Astrocyte (in vitro differentiated cells and primary cell): ENCODE measurements around the gene TMEM238L.

Experiments
- EZH2 ChIP-seq: IDR thresholded peaks from 2 replicates; pipeline ENCODE4 v1.6.1; 2012; ENCODE audit warnings: mild to moderate bottlenecking, low read length, inconsistent platforms; ENCODE audit not compliant: insufficient read depth
- TF ChIP-seq, protein P1 (sequence below): IDR thresholded peaks from 2 replicates; pipeline ENCODE4 v1.5.1; 2011; ENCODE audit warnings: low read depth, mild to moderate bottlenecking, inconsistent platforms, low read length, moderate library complexity; ENCODE audit not compliant: insufficient read depth

DNA sequence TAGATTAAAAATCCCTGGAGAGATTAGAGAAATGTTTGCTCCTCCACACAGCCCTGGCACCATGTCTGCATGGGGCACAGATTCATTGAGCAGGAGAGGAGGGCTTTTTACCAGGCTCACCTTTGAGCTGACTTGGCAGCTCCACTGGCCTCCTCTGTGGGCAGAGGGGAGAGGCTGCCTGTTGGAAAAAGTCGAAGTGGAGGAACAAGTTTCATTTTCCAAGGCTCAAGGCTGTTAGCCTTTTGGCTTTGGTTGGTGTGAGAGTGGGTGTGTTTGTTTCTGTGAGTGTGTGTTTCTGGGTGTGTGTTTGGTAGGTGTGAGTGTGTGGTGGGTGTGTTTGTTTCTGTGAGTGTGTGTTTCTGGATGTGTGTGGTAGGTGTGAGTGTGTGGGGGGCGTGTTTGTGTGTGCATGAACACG lies 5.6 kb downstream of the TMEM238L start:
- TF ChIP-seq, protein P1, sequence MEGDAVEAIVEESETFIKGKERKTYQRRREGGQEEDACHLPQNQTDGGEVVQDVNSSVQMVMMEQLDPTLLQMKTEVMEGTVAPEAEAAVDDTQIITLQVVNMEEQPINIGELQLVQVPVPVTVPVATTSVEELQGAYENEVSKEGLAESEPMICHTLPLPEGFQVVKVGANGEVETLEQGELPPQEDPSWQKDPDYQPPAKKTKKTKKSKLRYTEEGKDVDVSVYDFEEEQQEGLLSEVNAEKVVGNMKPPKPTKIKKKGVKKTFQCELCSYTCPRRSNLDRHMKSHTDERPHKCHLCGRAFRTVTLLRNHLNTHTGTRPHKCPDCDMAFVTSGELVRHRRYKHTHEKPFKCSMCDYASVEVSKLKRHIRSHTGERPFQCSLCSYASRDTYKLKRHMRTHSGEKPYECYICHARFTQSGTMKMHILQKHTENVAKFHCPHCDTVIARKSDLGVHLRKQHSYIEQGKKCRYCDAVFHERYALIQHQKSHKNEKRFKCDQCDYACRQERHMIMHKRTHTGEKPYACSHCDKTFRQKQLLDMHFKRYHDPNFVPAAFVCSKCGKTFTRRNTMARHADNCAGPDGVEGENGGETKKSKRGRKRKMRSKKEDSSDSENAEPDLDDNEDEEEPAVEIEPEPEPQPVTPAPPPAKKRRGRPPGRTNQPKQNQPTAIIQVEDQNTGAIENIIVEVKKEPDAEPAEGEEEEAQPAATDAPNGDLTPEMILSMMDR = no peak
- no peak for TF ChIP-seq EZH2
